Measurements from ENCODE around the gene CSN1S1.

The CSN1S1 gene

DNA sequence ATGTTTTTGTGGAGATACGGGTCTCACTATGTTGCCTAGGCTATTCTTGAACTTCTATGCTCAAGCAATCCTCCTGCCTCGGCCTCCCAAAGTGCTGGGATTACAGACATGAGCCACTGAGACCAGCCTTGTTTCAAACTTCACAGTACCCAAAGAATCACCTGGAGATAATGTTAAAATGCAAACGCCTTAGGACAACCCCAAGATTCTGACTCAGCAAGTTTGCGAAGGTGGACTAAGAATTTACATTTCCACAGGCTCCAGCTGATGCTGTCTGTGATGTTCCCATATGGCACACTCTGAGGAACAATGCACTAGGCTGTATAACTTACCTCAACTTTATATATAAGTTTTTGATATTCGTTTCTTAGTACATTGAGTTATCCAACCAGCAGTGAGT lies 63.9 kb downstream of the CSN1S1 start:
- DNase-seq, result no peak

DNA sequence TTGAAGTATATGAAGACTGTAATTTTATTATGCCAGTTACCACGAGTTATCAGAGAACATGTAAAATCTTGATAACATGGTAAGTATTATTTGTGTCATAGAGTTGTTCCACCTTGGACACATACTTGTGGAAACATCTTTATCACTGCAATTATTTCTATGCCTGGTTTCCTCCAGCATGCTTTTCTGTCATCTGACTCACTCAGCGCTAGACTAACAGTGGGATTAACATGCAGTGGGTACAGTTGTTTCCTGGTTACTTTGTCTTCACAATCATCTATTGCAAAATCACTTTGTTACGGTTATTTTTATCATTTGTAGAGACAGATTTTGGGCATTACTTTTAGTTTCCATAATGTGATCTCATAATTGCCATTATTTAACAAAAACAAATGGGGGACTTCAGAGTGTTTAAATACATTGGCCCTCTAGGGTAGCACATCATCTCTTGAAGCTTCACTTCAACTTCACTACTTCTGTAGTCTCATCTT lies 64.7 kb downstream of the CSN1S1 start, which contains the start of gene STATH:
TSS of gene STATH (plus strand) at position 441 of the 491 bp plus-strand sequence. CDS start 2,472 bp downstream, outside the sequence.
- no peak for DNase-seq
